Activated gamma-delta T cell (primary cell): ENCODE data around the gene RADIL.

ENCODE experiments used
- DNase-seq: peaks from one replicate; lab custom pipeline; 2025; lab: John Stamatoyannopoulos, UW

The RADIL gene

GRCh38 chr7:4754433-4755010 lies 129.0 kb downstream of the RADIL start:
- DNase-seq: no peak

GRCh38 chr7:4753598-4754432 lies 129.7 kb downstream of the RADIL start:
- DNase-seq: peak; percentile 51

GRCh38 chr7:4751398-4751947 lies 132.0 kb downstream of the RADIL start:
- DNase-seq: no peak

GRCh38 chr7:4749798-4750197 lies 133.7 kb downstream of the RADIL start:
- DNase-seq: no peak

GRCh38 chr7:4749363-4749762 lies 134.2 kb downstream of the RADIL start:
- no peak for DNase-seq
